Raji (cell line): ENCODE results near the gene LRMDA.

Experiments
- POLR2A ChIP-seq: IDR thresholded peaks from 2 replicates; pipeline ENCODE4 v1.6.1; 2011; ENCODE audit warnings: low read depth, low read length, control low read depth; ENCODE audit not compliant: insufficient read depth

The LRMDA gene

GRCh38 chr10:76106611-76107010 lies 675.2 kb downstream of the LRMDA start:
- no peak for TF ChIP-seq POLR2A

- no peak for TF ChIP-seq POLR2A
These were observed 677.3 kb downstream of the LRMDA start for GRCh38 chr10:76108563-76109359.

GRCh38 chr10:76111404-76111803 lies 680.0 kb downstream of the LRMDA start:
- no peak for TF ChIP-seq POLR2A

GRCh38 chr10:76111986-76112825 lies 680.8 kb downstream of the LRMDA start:
- TF ChIP-seq POLR2A = no peak

- no peak for TF ChIP-seq POLR2A
These were observed 681.4 kb downstream of the LRMDA start for GRCh38 chr10:76112826-76113150.

- no peak for TF ChIP-seq POLR2A
These were observed 682.5 kb downstream of the LRMDA start for GRCh38 chr10:76113952-76114351.

GRCh38 chr10:76114581-76115001 lies 683.2 kb downstream of the LRMDA start:
- no peak for TF ChIP-seq POLR2A

- no peak for TF ChIP-seq POLR2A
These were observed 683.7 kb downstream of the LRMDA start for GRCh38 chr10:76115131-76115470.

- no peak for TF ChIP-seq POLR2A
These were observed 684.2 kb downstream of the LRMDA start for GRCh38 chr10:76115471-76116155.

- TF ChIP-seq POLR2A = no peak
These were observed 685.1 kb downstream of the LRMDA start for GRCh38 chr10:76116523-76116922.

GRCh38 chr10:76117949-76118348 lies 686.5 kb downstream of the LRMDA start:
- no peak for TF ChIP-seq POLR2A

GRCh38 chr10:76119036-76119435 lies 687.6 kb downstream of the LRMDA start:
- TF ChIP-seq POLR2A = no peak

GRCh38 chr10:76119515-76119914 lies 688.1 kb downstream of the LRMDA start:
- TF ChIP-seq POLR2A = no peak

- TF ChIP-seq POLR2A = no peak
These were observed 690.6 kb downstream of the LRMDA start for GRCh38 chr10:76122056-76122455.

GRCh38 chr10:76124280-76124679 lies 692.9 kb downstream of the LRMDA start:
- no peak for TF ChIP-seq POLR2A

- TF ChIP-seq POLR2A = no peak
These were observed 694.5 kb downstream of the LRMDA start for GRCh38 chr10:76125900-76126299.
